ENCODE data around the gene STC2. TPM values are rescaled to one million over a fixed set of nuclear protein-coding genes. Genes with fewer than 3 reads are reported as not detected.

The STC2 gene
- total RNA-seq, 4 donors from 2014 or later = 0.90 to 3.9 (median 1.2) TPM

DNA sequence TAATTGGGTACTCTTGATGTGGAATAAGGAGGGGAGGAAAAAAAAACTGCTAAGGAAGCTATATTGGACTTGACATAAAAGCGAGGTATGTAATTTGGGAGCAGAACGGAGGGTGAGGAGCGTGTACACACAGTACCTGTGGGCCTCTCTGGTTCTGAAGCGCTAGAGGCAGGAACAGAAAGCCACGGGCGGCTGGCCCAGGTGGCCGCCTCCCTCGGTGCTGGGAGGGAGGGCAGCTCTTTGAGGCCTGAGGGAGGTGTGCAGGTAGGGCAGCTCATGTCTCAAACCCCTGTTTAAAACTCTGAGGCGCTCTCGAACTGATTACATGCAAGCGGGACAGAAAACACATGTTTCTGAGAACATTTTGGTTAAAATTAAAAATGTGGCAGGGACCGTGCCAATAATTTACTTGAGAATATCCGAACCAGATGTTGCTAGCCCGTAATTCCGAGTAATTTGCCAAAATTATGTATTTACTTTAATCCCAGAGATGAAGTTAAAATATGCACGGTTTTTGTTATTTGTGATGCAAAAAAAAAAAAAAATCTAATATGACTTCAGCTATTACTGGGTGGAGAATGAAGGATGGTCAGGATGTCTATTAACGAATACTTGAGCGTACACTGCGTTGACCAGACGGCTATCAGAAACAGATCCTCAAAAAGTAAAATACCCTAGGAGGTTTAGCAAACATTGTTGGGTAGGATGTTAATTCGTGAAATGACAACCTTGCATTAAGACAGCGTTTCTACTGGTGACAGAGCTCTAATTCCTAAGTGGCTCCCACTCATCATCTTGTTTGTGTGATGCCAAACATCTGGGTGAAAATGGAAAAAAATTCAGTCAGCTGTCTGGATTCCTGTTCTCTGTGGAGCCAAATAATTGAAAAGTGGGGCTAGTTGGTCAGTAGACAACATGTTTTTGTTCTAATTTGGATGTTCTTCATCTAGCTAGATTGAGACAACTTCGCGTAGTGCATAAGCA is 24.4 kb upstream of the STC2 start:
- DNase-seq (ENCODE audit: low spot score in 2 of 2) = no peak
- H3K4me1 ChIP-seq = no peaks in the 10 kb centered on the region
- 77 to 79% methylated on average over 24 of the region's 24 CpGs for WGBS, 2 donors
- no peaks in the 10 kb centered on the region for H3K36me3 ChIP-seq
- H3K27ac ChIP-seq = no peak overlapping the region
- H3K27me3 ChIP-seq = no peaks in the 10 kb centered on the region
- TF ChIP-seq POLR2A (IDR thresholded peaks at IDR 0.05) = no peak
- TF ChIP-seq EP300 (IDR thresholded peaks at IDR 0.05) = no peak
- TF ChIP-seq, protein P1, sequence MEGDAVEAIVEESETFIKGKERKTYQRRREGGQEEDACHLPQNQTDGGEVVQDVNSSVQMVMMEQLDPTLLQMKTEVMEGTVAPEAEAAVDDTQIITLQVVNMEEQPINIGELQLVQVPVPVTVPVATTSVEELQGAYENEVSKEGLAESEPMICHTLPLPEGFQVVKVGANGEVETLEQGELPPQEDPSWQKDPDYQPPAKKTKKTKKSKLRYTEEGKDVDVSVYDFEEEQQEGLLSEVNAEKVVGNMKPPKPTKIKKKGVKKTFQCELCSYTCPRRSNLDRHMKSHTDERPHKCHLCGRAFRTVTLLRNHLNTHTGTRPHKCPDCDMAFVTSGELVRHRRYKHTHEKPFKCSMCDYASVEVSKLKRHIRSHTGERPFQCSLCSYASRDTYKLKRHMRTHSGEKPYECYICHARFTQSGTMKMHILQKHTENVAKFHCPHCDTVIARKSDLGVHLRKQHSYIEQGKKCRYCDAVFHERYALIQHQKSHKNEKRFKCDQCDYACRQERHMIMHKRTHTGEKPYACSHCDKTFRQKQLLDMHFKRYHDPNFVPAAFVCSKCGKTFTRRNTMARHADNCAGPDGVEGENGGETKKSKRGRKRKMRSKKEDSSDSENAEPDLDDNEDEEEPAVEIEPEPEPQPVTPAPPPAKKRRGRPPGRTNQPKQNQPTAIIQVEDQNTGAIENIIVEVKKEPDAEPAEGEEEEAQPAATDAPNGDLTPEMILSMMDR (IDR thresholded peaks at IDR 0.05) = no peak
- H3K4me3 ChIP-seq = no peak overlapping the region
- peaks cover 0 to 12% (median 0%) of the 10 kb centered on the region in 4 donors for H3K9me3 ChIP-seq

DNA sequence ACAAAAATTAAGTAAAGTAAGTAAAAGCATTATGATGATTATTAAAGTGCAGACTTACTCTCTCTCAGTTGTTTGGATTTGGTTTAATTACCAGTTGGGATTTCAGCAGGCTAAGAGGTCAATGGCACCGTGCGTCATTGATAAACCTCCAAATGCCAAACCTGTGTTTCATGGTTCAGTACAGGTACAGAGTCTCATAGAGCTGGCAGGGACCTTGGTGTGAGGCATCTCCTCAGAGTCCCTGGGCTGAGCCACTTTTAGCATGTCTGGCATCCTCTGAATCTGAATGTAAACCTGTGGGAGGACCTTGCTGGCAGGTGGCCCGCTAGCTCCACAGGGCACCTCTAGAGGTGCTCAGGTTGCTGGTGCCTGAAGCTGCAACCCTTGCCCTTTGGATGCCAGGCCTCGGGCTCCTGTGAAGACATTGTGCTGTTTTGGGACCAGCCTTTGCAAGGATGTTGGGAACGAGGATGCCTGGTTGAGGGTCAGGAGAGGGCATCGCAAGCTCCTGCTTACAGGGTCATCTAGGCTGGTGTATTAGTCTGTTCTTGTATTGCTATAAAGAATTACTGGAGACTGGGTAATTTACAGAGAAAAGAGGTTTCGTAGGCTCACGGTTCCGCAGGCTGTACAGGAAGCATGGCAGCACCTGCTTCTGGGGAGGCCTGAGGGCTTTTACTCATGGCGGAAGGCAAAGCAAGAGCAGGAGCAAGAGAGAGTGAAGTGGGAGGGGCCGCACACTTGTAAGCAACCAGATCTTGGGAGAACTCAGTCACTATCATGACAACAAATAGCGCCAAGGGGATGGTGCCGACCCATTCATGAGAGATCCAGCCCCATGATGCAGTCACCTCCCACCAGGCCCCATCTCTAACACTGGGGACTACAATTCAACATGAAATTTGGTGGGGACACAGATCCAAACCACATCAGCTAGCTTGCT is 14.9 kb upstream of the STC2 start:
- H3K4me3 ChIP-seq = no peak overlapping the region
- no peaks in the 10 kb centered on the region for H3K36me3 ChIP-seq
- 86 to 90% methylated on average over 12 to 13 of the region's 13 CpGs for WGBS, 2 donors
- TF ChIP-seq EP300 (IDR thresholded peaks at IDR 0.05) = no peak
- TF ChIP-seq POLR2A (IDR thresholded peaks at IDR 0.05) = no peak
- H3K4me1 ChIP-seq = no peaks in the 10 kb centered on the region
- no peak overlapping the region for H3K27ac ChIP-seq
- H3K9me3 ChIP-seq = no peaks in the 10 kb centered on the region
- no peak for DNase-seq (ENCODE audit: low spot score in 2 of 2)
- no peaks in the 10 kb centered on the region for H3K27me3 ChIP-seq

DNA sequence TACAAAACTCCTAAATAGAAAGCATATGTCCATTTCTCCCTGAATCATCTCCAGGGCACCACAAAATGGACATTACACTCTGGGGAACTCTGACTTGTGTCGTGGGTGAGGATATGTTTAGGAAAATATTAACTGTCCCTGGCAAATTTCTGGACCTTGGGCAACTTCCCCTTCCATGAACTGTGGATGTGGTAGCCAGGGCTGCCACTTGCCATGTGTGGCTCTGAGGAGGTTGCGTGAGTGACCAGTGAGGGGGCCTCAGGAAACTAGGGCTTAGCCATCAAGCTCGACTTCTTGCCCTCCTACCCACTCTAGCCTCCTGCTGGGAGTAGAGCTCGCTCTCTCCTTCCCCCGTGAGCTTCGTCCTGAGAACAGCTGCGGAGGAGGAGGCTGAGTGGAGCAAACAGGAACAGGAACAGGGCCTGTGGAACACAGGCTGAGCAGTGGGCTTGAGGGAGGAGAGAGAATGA is 13.8 kb upstream of the STC2 start:
- Histone ChIP-seq H3K36me3 (no peaks in the 10 kb centered on the region), H3K4me3 (no peak overlapping the region), H3K27me3 (no peaks in the 10 kb centered on the region), H3K27ac (no peak overlapping the region), H3K4me1 (no peaks in the 10 kb centered on the region), H3K9me3 (no peaks in the 10 kb centered on the region)
- TF ChIP-seq POLR2A (IDR thresholded peaks at IDR 0.05) = no peak
- TF ChIP-seq EP300 (IDR thresholded peaks at IDR 0.05) = no peak
- TF ChIP-seq, protein P1 (IDR thresholded peaks at IDR 0.05) = no peak
- 24 to 45% methylated on average over 7 of the region's 7 CpGs for WGBS, 2 donors
- DNase-seq (ENCODE audit: low spot score in 2 of 2) = no peak

DNA sequence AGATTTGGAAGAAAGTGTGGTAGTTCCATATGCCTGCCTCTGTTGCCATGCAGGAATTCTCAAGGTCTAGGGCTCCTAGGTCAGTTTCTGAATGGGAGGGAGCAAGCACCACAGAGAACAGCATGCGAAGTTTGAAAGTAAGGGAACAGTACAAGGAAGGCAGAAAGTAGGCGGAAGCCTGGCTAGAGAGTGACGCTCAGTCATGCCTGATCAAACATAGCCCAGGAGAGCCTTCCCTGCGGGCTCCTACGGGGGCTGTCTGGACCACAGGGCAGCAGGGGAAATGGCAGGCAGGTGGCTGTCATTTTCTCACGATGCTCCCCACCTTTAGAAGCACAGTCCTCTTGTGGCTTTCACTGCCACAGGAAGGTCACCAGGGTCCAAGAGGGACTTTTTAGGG is 12.8 kb upstream of the STC2 start:
- TF ChIP-seq, protein P1 (IDR thresholded peaks at IDR 0.05) = no peak
- TF ChIP-seq EP300 (IDR thresholded peaks at IDR 0.05) = no peak
- TF ChIP-seq POLR2A (IDR thresholded peaks at IDR 0.05) = no peak
- Histone ChIP-seq H3K9me3 (no peaks in the 10 kb centered on the region), H3K27ac (no peak overlapping the region), H3K4me3 (no peak overlapping the region), H3K36me3 (no peaks in the 10 kb centered on the region), H3K4me1 (no peaks in the 10 kb centered on the region), H3K27me3 (no peaks in the 10 kb centered on the region)
- WGBS, 2 donors = 74 to 75% methylated on average over 6 of the region's 6 CpGs
- DNase-seq (ENCODE audit: low spot score in 2 of 2) = no peak

DNA sequence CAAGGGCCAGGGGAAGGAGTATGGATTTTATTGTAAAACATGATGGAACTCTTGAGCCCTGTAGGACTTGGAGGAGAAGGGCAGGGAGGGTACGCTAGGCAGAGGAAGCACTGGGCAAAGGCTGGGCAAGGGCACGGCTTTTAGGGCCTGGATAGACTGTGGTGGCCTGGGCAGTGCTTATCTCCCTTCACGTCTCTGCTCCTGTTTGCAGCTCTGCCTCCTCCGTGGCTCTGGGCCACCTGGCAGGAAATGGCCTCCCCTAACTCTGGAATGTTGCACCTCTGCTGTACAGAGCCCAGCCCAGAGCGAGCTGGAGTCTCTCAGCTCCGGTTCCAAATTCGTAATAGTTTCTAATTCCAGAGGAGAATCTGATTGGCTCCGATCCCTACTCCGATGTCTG is 12.2 kb upstream of the STC2 start:
- DNase-seq (ENCODE audit: low spot score in 2 of 2) = no peak
- Histone ChIP-seq H3K36me3 (no peaks in the 10 kb centered on the region), H3K4me1 (no peaks in the 10 kb centered on the region), H3K9me3 (no peaks in the 10 kb centered on the region), H3K4me3 (no peak overlapping the region), H3K27ac (no peak overlapping the region), H3K27me3 (no peaks in the 10 kb centered on the region)
- 76% methylated on average over 9 of the region's 9 CpGs for WGBS, 2 donors
- TF ChIP-seq, protein P1 (IDR thresholded peaks at IDR 0.05) = no peak
- TF ChIP-seq POLR2A (IDR thresholded peaks at IDR 0.05) = no peak
- TF ChIP-seq EP300 (IDR thresholded peaks at IDR 0.05) = no peak
